ENCODE results near the gene MYO1B. TPM values are rescaled to one million over a fixed set of nuclear protein-coding genes. Genes with fewer than 3 reads are reported as not detected.

The MYO1B gene
- total RNA-seq, result 150 TPM

- peak; percentile 64 for DNase-seq
Measured at GRCh38 chr2:191245046-191245868, at the start of gene MYO1B. TSS of gene MYO1B (plus strand) at chr2:191245404. CDS start at chr2:191276896, 31,492 bp downstream.

- peak; percentile 33 for DNase-seq
Measured at GRCh38 chr2:191197096-191197495, 48.1 kb upstream of the MYO1B start.

- no peak for DNase-seq
Measured at GRCh38 chr2:191198271-191198670, 46.9 kb upstream of the MYO1B start.

GRCh38 chr2:191199929-191200512 lies 45.2 kb upstream of the MYO1B start:
- no peak for DNase-seq

- DNase-seq, result no peak
Measured at GRCh38 chr2:191200910-191201309, 44.3 kb upstream of the MYO1B start.

GRCh38 chr2:191202209-191202721 lies 42.9 kb upstream of the MYO1B start:
- DNase-seq, result no peak

- DNase-seq, result peak; percentile 34
Measured at GRCh38 chr2:191202881-191203397, 42.3 kb upstream of the MYO1B start.

- no peak for DNase-seq
Measured at GRCh38 chr2:191204433-191204832, 40.8 kb upstream of the MYO1B start.

GRCh38 chr2:191206613-191207471 lies 38.4 kb upstream of the MYO1B start:
- no peak for DNase-seq

- DNase-seq, result no peak
Measured at GRCh38 chr2:191209340-191209739, 35.9 kb upstream of the MYO1B start.

- no peak for DNase-seq
Measured at GRCh38 chr2:191212119-191212518, 33.1 kb upstream of the MYO1B start.

GRCh38 chr2:191213333-191213732 lies 31.9 kb upstream of the MYO1B start:
- DNase-seq, result no peak

- DNase-seq, result no peak
Measured at GRCh38 chr2:191215230-191215629, 30.0 kb upstream of the MYO1B start.

- DNase-seq, result no peak
Measured at GRCh38 chr2:191215666-191216065, 29.5 kb upstream of the MYO1B start.

GRCh38 chr2:191217580-191217979 lies 27.6 kb upstream of the MYO1B start:
- no peak for DNase-seq

- peak; percentile 37 for DNase-seq
Measured at GRCh38 chr2:191218292-191218898, 26.8 kb upstream of the MYO1B start.

GRCh38 chr2:191220671-191221070 lies 24.5 kb upstream of the MYO1B start:
- no peak for DNase-seq

GRCh38 chr2:191221666-191222065 lies 23.5 kb upstream of the MYO1B start:
- no peak for DNase-seq

GRCh38 chr2:191222507-191222906 lies 22.7 kb upstream of the MYO1B start:
- no peak for DNase-seq

GRCh38 chr2:191222952-191223351 lies 22.3 kb upstream of the MYO1B start:
- DNase-seq, result peak; percentile 46

GRCh38 chr2:191225126-191225525 lies 20.1 kb upstream of the MYO1B start:
- no peak for DNase-seq

GRCh38 chr2:191225690-191226089 lies 19.5 kb upstream of the MYO1B start:
- no peak for DNase-seq
